Heart left ventricle (tissue), 13 donors: ENCODE data around the gene CSMD2.

Source experiments
- CTCF ChIP-seq, 12 donors: fragments of 200-600 bp; sonication (generic) in 4 of 12; IDR thresholded peaks; one replicate each; pipeline versions ENCODE4 v1.5.0 to v1.8.0; 2018 to 2022; ENCODE audit warnings: antibody characterized with exemption in 12 of 12, mild to moderate bottlenecking in 5 of 12
- POLR2A ChIP-seq, 2 donors: fragments of 450-650 bp; IDR thresholded peaks; one replicate each; pipeline ENCODE4 v1.6.1; 2017; ENCODE audit warnings: antibody characterized with exemption in 2 of 2, mild to moderate bottlenecking in 2 of 2, moderate library complexity in 2 of 2
- donor health status: ischemic (EF 13 %, LVEDD 7.1; RV severe dilation, severe dysfunction).
- donor health status: DM: no; HTN: yes; CAD: no.
- donor health status: DM: no; HTN: no; CAD: no.
- donor health status: ischemic (EF 25% LVEDD 6.9; RV normal size, moderate dysfunction).
- donor health status: ischemic (EF 25% LVEDD 5.7; RV mildly dilated, moderate dysfunction).
- donor health status: ischemic (EF 35%, LVEDD 5.7; RV mildly dilated, moderate dysfunction).
- donor health status: nonischemic (EF 11% LVEDD 7.7; RV severe dilation, severe dysfunction).
- donor health status: DM: yes; HTN: yes; CAD: no.
- donor health status: PGD.
- donor health status: ischemic (EF 29% LVEDD 5.4; RV normal size, mild dysfunction).
- donor health status: nonischemic (EF 23%, LVEDD 6.1; RV moderate dilation, normal function).

- TF ChIP-seq CTCF (IDR thresholded peaks at IDR 0.05) = no peak
- no peak for TF ChIP-seq POLR2A (IDR thresholded peaks at IDR 0.05)
Measured at GRCh38 chr1:33643216-33643615, 521.8 kb downstream of the CSMD2 start.
